ENCODE results near the gene DIAPH1.

Gene DIAPH1

DNA sequence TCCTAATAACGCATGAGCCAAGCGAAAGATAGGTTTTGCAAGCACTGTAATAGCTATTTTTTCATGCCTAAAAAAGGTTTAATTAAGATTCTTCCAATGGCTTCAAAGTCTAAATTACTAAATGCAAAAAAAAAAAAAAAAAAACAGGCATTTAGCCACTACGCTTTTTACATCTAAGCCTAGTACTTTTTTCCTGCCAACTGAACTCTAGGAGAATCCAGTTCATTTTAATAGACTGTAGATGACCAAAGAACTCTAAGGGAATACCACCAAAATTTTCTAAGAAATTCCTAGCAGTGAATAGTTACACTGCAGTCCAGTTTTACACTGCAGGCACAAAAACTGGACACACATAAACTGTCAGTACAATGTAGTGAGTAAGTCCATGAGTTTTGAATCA is 9.8 kb downstream of the DIAPH1 start:
- DNase-seq: no peak

DNA sequence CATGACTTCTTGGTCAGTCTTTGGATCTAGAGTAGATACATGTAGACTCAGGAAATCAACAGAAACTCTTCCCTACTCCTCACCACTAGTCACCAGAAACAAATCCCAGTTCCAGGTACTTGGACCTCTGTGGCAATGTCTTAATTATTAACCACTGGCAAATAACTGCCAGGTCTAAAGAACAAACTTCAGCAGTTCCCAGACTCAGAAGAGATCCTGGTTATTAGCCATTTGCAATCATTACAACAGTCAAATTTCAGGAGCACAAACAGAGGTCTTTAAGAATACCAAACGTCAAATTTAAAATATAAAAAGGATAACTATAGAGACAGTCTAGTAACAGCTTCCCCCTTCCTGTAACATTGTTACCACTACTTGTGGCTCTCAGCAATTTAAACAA is 10.2 kb downstream of the DIAPH1 start:
- DNase-seq: no peak

- no peak for DNase-seq
Observed at GRCh38 chr5:141608046-141608445, 10.8 kb downstream of the DIAPH1 start.

GRCh38 chr5:141605523-141606277 is 13.1 kb downstream of the DIAPH1 start:
- DNase-seq: peak; percentile 42

DNA sequence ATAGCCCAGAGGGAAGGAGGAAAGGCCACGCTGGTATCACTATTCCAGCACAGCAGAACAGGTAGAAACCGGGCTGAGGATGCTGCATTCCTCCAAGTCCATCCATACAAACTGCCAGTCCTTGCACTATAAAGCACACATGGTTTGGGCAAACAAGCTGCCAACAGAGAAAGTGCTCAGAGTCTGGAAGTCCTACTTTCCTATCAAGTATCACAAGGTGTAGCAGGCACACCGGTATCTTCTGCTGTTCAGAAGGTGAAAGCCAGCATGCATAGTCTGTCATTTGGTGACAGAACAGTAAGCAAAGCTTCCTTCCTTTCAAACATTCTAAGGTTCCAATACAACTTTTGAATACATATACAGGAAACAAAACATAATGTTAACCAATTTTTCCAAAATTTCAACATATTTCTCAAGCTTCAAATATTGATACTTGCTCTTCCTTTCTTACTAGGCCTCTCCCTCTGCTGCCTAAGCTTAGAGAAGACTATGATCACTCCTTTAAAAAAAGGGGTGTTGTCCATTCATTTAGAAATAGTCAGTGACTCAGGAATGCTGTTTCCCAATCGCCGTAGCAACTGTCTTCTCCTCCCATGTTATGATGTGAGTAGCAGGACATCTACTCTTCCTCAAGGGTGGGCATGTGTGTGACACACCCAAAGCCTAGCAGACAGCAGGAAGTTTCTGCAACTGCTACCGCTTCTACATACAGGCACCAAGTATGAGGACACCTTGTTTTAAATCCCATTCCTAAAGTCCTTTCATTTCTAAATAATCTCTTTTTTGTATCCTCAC is 14.7 kb downstream of the DIAPH1 start:
- peak; percentile 53 for DNase-seq

DNA sequence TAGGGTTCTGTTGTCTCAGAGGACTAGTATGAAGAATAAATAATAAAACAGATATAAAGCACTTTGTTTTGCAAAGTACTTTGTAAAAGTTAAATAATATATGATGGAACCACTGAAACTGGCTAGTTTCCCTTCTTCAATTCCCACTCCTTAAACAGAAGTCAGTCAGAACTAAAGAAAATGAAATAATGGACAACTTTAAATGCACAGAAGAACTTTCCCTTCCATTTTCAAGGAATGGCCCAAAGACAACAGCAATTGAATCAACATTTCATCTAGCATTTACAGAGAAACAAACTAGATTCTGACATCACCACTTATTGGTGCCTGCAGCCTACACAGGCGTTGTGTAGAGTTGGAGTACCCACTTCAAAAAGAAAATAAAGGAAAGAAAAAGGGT is 16.2 kb downstream of the DIAPH1 start:
- DNase-seq: no peak

GRCh38 chr5:141598391-141599345 is 20.1 kb downstream of the DIAPH1 start:
- DNase-seq: no peak

GRCh38 chr5:141597814-141598213 is 21.0 kb downstream of the DIAPH1 start:
- DNase-seq: no peak

DNA sequence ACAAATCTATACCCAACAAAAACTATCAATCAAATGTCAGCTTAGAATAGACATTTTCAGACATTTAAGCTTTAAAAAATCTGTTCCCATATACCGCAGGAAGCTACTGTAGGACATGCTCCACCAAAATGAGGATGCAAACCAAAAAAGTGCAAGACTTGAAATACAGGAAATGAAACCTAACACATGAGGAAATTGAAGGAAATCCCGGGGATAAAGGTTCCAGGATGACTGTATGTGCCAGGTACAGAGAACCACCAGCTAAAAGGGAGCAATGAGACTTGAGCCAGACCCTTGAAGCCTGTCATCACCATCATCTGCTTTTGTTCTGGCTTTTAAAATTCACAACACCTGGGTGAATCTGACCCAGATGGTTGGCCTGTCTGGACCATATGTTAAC is 21.4 kb downstream of the DIAPH1 start:
- DNase-seq: no peak

DNA sequence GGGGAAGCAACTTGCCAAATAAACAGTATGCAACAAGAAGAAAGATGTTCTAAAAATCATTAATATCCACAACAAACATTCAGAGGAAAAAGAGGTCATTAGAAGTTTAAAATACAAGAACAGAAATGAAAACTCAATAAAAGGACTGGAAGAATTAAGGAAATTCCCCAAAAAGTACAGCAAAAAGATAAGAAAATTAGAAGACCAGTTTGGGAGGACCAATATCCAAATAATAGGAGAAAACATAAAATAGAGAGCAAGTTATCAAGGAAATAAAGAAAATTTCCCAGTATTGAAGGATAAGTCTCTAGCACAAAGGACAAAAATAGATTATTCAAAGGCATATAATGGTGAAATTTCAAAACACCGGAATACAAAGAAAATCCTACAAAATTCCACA is 21.9 kb downstream of the DIAPH1 start:
- no peak for DNase-seq

- DNase-seq: no peak
Observed at GRCh38 chr5:141590127-141590526, 28.7 kb downstream of the DIAPH1 start.

- no peak for DNase-seq
Observed at GRCh38 chr5:141586246-141586645, 32.6 kb downstream of the DIAPH1 start.

DNA sequence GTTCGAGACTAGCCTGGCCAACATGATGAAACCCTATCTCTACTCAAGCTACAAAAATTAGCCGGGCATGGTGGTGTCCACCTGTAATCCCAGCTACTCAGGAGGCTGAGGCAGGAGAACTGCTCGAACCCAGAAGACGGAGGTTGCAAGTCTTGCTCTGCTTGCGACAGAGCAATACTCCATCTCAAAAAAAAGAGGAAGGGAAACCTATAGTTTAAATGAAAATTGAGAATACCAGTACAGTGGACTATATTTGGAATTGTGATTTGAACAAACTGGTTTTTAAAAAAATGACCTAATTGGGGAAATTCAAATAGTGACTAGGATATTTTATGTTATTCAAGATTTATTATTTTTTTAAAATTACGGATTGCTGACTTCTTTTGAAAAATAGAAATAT is 33.2 kb downstream of the DIAPH1 start:
- DNase-seq: no peak

DNA sequence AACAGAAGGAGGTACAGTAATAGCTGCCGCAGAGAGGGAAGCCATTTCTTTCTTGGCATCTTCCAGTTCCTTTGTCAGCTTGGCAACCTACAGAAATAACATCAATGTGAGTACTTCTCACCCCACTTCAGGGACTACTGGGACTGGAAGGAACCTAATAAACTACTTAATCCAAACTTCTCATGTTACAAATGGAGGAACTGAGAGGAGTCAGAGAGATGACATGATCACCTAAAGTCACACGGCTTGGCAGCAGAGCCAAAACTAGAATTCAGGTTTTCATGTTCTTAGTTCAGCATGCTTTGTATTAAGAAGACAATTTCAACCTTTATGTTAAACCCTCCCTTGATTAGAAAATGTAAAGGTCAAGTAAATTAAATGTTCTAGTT is 44.7 kb downstream of the DIAPH1 start:
- no peak for DNase-seq

- DNase-seq: no peak
Observed at GRCh38 chr5:141573489-141574121, 45.2 kb downstream of the DIAPH1 start.

DNA sequence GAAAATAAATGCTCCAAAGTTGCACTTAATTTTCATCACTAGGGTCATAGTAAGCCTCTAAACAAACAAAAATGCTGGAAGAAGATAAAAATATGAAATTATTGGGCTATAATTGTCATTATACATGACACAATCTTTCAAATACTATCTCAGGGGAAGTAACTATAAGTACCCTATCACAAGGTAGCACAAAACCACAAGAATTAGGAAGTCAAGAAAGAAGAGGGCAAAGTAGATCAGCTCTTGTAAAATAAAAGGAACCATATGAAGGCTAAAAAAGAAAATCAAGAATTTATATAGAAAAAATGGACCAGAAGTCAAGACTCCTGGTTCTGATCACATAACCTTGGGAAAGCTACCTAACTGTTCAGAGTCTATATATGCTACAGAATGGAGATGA is 48.1 kb downstream of the DIAPH1 start:
- DNase-seq: no peak

DNA sequence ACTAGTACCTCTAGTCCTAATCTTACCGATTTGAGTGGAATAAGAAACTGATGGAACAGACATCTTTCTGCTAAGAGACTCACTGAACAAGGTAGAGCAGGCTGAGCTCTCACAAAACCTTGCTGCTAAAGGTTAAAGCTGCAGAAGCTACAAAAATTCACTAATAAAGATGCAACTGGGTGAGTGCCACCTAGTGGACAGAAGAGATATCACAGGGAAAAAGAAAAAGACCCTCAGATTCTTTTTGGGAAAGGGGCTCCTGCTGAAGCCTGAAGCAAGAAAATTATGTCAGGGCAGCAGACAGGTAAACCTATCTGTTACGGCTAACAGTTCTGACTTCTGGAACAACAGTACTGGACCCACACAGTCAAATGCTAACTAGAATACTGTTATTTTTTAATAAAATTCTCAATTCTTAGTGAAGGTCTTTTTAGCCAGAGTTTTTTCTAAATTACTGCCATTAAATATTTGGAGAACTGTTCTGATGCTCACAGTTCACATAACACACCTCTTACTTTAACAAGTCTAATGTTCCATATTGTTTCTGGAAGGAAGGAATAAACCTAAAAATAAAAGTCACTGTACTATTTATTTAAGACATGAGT is 51.2 kb downstream of the DIAPH1 start:
- no peak for DNase-seq

DNA sequence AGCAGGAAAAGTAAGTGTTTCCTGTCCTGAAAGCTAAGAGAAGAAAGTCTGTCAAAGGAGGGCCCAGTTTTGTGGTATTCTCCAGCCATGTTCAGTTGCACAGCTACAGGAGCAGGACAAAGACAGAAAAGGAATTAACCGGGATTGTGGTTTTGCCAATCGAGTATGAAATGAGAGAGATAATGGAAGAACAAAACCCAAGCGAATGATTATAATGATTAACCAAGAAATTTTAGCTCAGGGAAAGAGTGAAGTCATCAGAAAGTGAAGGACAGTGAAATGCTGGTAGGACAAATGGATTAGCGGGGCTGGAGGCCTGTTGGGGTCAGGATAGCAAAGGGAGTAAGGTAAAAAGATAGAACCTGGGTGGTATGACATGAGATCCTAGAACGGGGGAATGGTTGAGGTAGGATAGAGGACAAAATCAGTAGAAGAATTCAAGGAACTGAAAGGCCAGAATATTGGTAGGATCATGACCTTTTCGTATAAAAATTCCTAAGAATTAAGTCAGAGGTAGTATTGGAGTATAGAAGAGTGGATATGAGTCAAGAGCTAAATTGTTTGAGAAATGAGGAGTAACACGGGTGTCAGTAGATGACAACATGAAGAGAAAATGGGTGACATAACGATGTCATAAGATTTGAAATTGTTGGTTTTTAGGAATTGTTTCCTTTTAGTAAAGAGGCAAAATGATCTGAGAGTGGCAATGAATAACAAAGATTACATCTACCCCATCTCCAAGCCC is 52.8 kb downstream of the DIAPH1 start:
- DNase-seq: no peak

DNA sequence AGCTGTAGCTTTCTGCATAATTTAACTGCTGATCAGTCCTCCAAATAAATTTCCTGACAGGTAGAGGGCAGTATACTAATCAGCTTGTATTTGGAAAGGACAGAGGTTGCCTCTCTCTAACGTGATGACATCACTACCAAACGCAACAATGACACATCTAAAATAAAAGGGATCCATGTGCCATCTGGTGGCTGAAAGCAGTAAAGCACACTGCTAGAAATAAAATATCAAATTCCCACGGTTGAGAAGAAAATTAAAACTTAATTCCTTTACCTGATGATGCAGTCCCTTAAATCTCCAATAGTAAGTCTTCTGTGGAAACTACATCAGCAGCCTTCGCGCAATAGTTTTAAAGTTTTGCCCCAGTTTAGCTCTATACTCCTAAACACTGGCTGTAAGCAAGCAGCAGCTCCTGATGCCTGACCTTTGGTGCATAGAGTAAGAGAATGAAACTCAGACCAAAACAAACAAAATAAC is 54.5 kb downstream of the DIAPH1 start:
- DNase-seq: peak; percentile 45

- peak; percentile 95 for DNase-seq
Observed at GRCh38 chr5:141560725-141561483, 57.9 kb downstream of the DIAPH1 start.

- no peak for DNase-seq
Observed at GRCh38 chr5:141560151-141560550, 58.6 kb downstream of the DIAPH1 start.
